Gastroesophageal sphincter (tissue), 4 donors: Measurements from ENCODE around the gene OR8D4. TPM values are rescaled to one million over a fixed set of nuclear protein-coding genes. Genes with fewer than 3 reads are reported as not detected.

Source experiments
- ATAC-seq: fragments of 150-250 bp; one replicate; pipeline ENCODE4 v1.9.1; 2016; ENCODE audit warnings: mild to moderate bottlenecking, moderate library complexity
- H3K27ac ChIP-seq, 4 donors: fragments of 200-600 bp; sonication (generic) in 3 of 4; 1 replicate in 3 of 4; 2 replicates in 1 of 4; pipeline ENCODE4 v1.5.1; 2016 to 2019
- H3K27me3 ChIP-seq: fragments of 200-600 bp; sonication (generic); one replicate; pipeline ENCODE4 v1.5.1; 2019
- H3K36me3 ChIP-seq, 2 donors: fragments of 200-600 bp; sonication (generic); one replicate each; pipeline ENCODE4 v1.5.1; 2019; ENCODE audit warnings: control low read depth in 1 of 2
- H3K4me1 ChIP-seq, 3 donors: fragments of 200-600 bp; sonication (generic); 1 replicate in 2 of 3; 2 replicates in 1 of 3; pipeline ENCODE4 v1.5.1; 2016 to 2019; ENCODE audit warnings: control low read depth in 2 of 3
- H3K4me3 ChIP-seq, 2 donors: fragments of 200-600 bp; sonication (generic); one replicate each; pipeline ENCODE4 v1.5.1; 2019; ENCODE audit warnings: mild to moderate bottlenecking in 1 of 2, moderate library complexity in 1 of 2
- H3K9me3 ChIP-seq, 3 donors: fragments of 200-600 bp; sonication (generic); one replicate each; pipeline ENCODE4 v1.5.1; 2017 to 2019; ENCODE audit warnings: control low read depth in 2 of 3
- EP300 ChIP-seq: sonication (generic); formaldehyde crosslinking; IDR thresholded peaks from one replicate; pipeline ENCODE4 v1.6.1; 2017; ENCODE audit warnings: antibody characterized with exemption, mild to moderate bottlenecking
- POLR2A ChIP-seq, 2 donors: fragments of 450-650 bp; IDR thresholded peaks; one replicate each; pipeline ENCODE4 v1.6.1; 2017; ENCODE audit warnings: antibody characterized with exemption in 2 of 2, mild to moderate bottlenecking in 2 of 2, moderate library complexity in 1 of 2
- POLR2AphosphoS5 ChIP-seq: sonication (generic); formaldehyde crosslinking; IDR thresholded peaks from one replicate; pipeline ENCODE4 v1.6.1; 2017; ENCODE audit warnings: antibody characterized with exemption
- WGBS, 2 donors: methylation state at CpG; one replicate each; pipeline ENCODE4 v1.1.5; 2018; ENCODE audit warnings: low coverage in 1 of 2; 5-methylcytosine and 5-hydroxymethylcytosine counted together
- total RNA-seq, 4 donors: library from RNA; depleted of rRNA; stranded (reverse); fragments of >200 nt; gene quantifications; one replicate each; pipeline ENCODE4 v1.1.0, GENCODE V29; 2016
- TF ChIP-seq, protein P1 (sequence below), 4 experiments: fragments of 200-600 bp in 2 of 4; fragments of 450-650 bp in 2 of 4; sonication (generic) in 1 of 4; IDR thresholded peaks; one replicate each; pipeline ENCODE4 v1.5.1; 2017 to 2019; ENCODE audit warnings: antibody characterized with exemption in 4 of 4, mild to moderate bottlenecking in 2 of 4, moderate library complexity in 2 of 4

The OR8D4 gene
- total RNA-seq, 4 donors from 2014 or later = not detected

- no peaks in the 10 kb centered on the region for H3K27me3 ChIP-seq
- 44 to 58% methylated on average over 3 of the region's 3 CpGs for WGBS, 2 donors
- H3K4me3 ChIP-seq = no peak overlapping the region
- H3K4me1 ChIP-seq = no peaks in the 10 kb centered on the region
- H3K9me3 ChIP-seq = no peaks in the 10 kb centered on the region
- H3K36me3 ChIP-seq = no peaks in the 10 kb centered on the region
- H3K27ac ChIP-seq = no peak overlapping the region
- TF ChIP-seq POLR2A (IDR thresholded peaks at IDR 0.05) (no peak), EP300 (no peak), POLR2AphosphoS5 (no peak)
- TF ChIP-seq, protein P1, sequence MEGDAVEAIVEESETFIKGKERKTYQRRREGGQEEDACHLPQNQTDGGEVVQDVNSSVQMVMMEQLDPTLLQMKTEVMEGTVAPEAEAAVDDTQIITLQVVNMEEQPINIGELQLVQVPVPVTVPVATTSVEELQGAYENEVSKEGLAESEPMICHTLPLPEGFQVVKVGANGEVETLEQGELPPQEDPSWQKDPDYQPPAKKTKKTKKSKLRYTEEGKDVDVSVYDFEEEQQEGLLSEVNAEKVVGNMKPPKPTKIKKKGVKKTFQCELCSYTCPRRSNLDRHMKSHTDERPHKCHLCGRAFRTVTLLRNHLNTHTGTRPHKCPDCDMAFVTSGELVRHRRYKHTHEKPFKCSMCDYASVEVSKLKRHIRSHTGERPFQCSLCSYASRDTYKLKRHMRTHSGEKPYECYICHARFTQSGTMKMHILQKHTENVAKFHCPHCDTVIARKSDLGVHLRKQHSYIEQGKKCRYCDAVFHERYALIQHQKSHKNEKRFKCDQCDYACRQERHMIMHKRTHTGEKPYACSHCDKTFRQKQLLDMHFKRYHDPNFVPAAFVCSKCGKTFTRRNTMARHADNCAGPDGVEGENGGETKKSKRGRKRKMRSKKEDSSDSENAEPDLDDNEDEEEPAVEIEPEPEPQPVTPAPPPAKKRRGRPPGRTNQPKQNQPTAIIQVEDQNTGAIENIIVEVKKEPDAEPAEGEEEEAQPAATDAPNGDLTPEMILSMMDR (IDR thresholded peaks at IDR 0.05) = no peak
- ATAC-seq = no peak
Observed at GRCh38 chr11:123904932-123905331, 3.0 kb downstream of the OR8D4 start.

DNA sequence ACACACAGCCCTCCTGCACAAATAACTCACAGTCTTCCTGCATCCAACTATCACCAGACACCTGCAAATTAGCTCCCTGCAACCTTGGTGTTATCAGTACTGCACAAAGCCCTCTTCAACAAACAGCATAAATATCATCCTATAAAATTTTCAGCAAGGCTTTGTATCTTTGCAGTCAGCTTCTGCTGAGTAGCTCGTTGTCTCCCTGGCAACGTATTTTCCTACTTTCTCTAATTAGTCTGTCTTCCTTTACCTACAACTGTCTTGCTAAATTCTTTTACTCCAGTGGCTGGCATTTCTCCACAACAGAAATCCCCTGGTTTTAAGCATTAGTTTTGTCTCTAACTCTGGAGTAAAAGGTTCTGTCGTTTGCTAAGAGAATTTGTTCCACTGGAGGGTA lies 3.9 kb downstream of the OR8D4 start:
- Histone ChIP-seq H3K36me3 (no peaks in the 10 kb centered on the region), H3K4me1 (no peaks in the 10 kb centered on the region), H3K27ac (no peak overlapping the region), H3K27me3 (no peaks in the 10 kb centered on the region), H3K9me3 (no peaks in the 10 kb centered on the region), H3K4me3 (no peak overlapping the region)
- ATAC-seq = no peak
- 44 to 60% methylated on average over 2 to 3 of the region's 3 CpGs for WGBS, 2 donors
- no peak for TF ChIP-seq POLR2A (IDR thresholded peaks at IDR 0.05)
- TF ChIP-seq POLR2AphosphoS5 = no peak
- TF ChIP-seq, protein P1 (IDR thresholded peaks at IDR 0.05) = no peak
- TF ChIP-seq EP300 = no peak

DNA sequence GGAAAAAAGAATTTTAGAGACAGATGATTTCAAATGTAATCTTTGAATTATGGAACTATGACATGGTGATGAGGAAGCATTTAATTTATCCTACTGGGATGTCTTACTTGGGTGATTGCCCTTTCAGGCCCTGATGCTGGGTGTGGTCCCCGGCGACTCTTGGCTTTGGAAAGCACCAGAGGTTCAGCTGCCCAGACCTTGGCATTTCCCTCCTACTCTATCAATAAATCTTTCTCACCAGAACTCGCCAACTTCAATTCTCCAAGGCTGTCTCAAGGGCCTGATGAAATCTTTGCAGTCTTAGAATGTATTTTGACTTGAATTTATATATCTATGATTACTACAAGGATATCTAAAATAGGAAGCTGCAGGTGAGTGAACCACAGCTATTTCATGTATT lies 19.0 kb downstream of the OR8D4 start:
- ATAC-seq = no peak
- 43 to 61% methylated on average over 3 of the region's 3 CpGs for WGBS, 2 donors

DNA sequence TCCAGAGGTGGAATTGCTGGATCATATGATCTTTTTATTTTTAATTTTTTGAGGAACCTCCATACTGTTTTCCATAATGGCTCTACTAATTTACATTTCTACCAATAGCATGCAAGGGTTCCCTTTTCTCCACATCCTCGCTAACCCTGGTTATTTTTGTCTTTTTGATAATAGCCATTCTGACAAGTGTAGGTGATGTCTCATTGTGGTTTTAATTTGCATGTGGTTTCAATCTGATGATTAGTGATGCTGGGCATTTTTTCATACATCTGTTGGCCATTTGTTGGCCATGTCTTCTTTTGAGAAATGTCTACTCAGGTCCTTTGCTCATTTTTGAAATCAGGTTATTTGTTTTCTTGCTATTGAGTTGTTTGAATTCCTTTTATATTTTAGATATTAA lies 22.1 kb downstream of the OR8D4 start:
- ATAC-seq = no peak
- 78% methylated on average over 1 of the region's 1 CpG; no CpG with 5 or more reads in 1 of the 2 donors for WGBS, 2 donors
- Histone ChIP-seq H3K4me1 (no peaks in the 10 kb centered on the region), H3K4me3 (no peak overlapping the region), H3K36me3 (no peaks in the 10 kb centered on the region), H3K27me3 (no peaks in the 10 kb centered on the region), H3K9me3 (no peaks in the 10 kb centered on the region), H3K27ac (no peak overlapping the region)
- TF ChIP-seq POLR2A (IDR thresholded peaks at IDR 0.05) (no peak), EP300 (no peak), POLR2AphosphoS5 (no peak)
- TF ChIP-seq, protein P1 (IDR thresholded peaks at IDR 0.05) = no peak

More for the DNA sequence above, 19.0 kb downstream of the OR8D4 start:
- Histone ChIP-seq H3K27me3 (no peaks in the 10 kb centered on the region), H3K36me3 (no peaks in the 10 kb centered on the region), H3K9me3 (no peaks in the 10 kb centered on the region), H3K4me3 (no peak overlapping the region), H3K4me1 (no peaks in the 10 kb centered on the region), H3K27ac (no peak overlapping the region)
- TF ChIP-seq POLR2A (IDR thresholded peaks at IDR 0.05) = no peak
- no peak for TF ChIP-seq EP300
- TF ChIP-seq, protein P1 (IDR thresholded peaks at IDR 0.05) = no peak
- no peak for TF ChIP-seq POLR2AphosphoS5

- no peaks in the 10 kb centered on the region for H3K9me3 ChIP-seq
- 50 to 82% methylated on average over 1 of the region's 1 CpG for WGBS, 2 donors
- no peak within 1 kb of the TSS for H3K27ac ChIP-seq
- H3K4me3 ChIP-seq = no peak within 1 kb of the TSS
- TF ChIP-seq, protein P1 (IDR thresholded peaks at IDR 0.05) = no peak
- TF ChIP-seq POLR2A (IDR thresholded peaks at IDR 0.05) (no peak), POLR2AphosphoS5 (no peak)
- H3K36me3 ChIP-seq = no peaks in the 10 kb centered on the region
- no peak for ATAC-seq
- no peaks in the 10 kb centered on the region for H3K27me3 ChIP-seq
- H3K4me1 ChIP-seq = no peaks in the 10 kb centered on the region
Observed at GRCh38 chr11:123939317-123939716, 37.4 kb downstream of the OR8D4 start, which contains the start of gene OR4D5. OR4D5 (plus strand) TSS chr11:123939617; CDS start chr11:123939617, 0 bp downstream.
